SW 1271 (cell line): ENCODE results near the gene ZNF330.
A peak's percentile ranks its signal among the peaks of the same experiment; 100 is the strongest.
"Not testable (repeated sequence)": the region's sequence is repeated elsewhere in the genome, so short reads cannot be mapped to it uniquely, and the experiment has no call there.

ENCODE experiments used
- DNase-seq, 2 experiments: peaks; one replicate each; lab custom pipeline; 2025; lab: John Stamatoyannopoulos, UW

Gene ZNF330

GRCh38 chr4:141220691-141221659 lies at the start of gene ZNF330:
Gene ZNF330 (plus strand): TSS chr4:141220895. CDS start chr4:141222372, 1,477 bp downstream.
- peak; percentile 45 to 62 for DNase-seq

- no peak for DNase-seq
Observed at GRCh38 chr4:141174457-141174856, 46.2 kb upstream of the ZNF330 start.

GRCh38 chr4:141177171-141177570 lies 43.5 kb upstream of the ZNF330 start:
- no peak for DNase-seq

GRCh38 chr4:141179474-141180373 lies 41.0 kb upstream of the ZNF330 start:
- DNase-seq: no peak

- no peak for DNase-seq
Observed at GRCh38 chr4:141180991-141181761, 39.5 kb upstream of the ZNF330 start.

- DNase-seq: not testable (repeated sequence)
Observed at GRCh38 chr4:141183491-141183890, 37.2 kb upstream of the ZNF330 start.

GRCh38 chr4:141192564-141192963 lies 28.1 kb upstream of the ZNF330 start:
- DNase-seq: no peak

- no peak for DNase-seq
Observed at GRCh38 chr4:141193516-141194034, 27.1 kb upstream of the ZNF330 start.

GRCh38 chr4:141195095-141195707 lies 25.5 kb upstream of the ZNF330 start:
- no peak for DNase-seq

- DNase-seq: no peak
Observed at GRCh38 chr4:141196227-141196933, 24.3 kb upstream of the ZNF330 start.

- no peak for DNase-seq
Observed at GRCh38 chr4:141207961-141208360, 12.7 kb upstream of the ZNF330 start.

GRCh38 chr4:141210168-141210567 lies 10.5 kb upstream of the ZNF330 start:
- no peak for DNase-seq

- DNase-seq: no peak
Observed at GRCh38 chr4:141213550-141213991, 7.1 kb upstream of the ZNF330 start.

- no peak for DNase-seq
Observed at GRCh38 chr4:141215030-141215429, 5.7 kb upstream of the ZNF330 start.

- no peak for DNase-seq
Observed at GRCh38 chr4:141216002-141216761, 4.5 kb upstream of the ZNF330 start.

GRCh38 chr4:141220271-141220670 lies 424 bp upstream of the ZNF330 start:
- DNase-seq: no peak

- no peak for DNase-seq
Observed at GRCh38 chr4:141223418-141223817, 2.7 kb downstream of the ZNF330 start.

GRCh38 chr4:141227280-141227679 lies 6.6 kb downstream of the ZNF330 start:
- DNase-seq: not testable (repeated sequence)

GRCh38 chr4:141229408-141230101 lies 8.9 kb downstream of the ZNF330 start:
- no peak for DNase-seq
